ENCODE data around the gene ATP6V0A1.
"Not testable (repeated sequence)": the region's sequence is repeated elsewhere in the genome, so short reads cannot be mapped to it uniquely, and the experiment has no call there.

Gene ATP6V0A1

DNA sequence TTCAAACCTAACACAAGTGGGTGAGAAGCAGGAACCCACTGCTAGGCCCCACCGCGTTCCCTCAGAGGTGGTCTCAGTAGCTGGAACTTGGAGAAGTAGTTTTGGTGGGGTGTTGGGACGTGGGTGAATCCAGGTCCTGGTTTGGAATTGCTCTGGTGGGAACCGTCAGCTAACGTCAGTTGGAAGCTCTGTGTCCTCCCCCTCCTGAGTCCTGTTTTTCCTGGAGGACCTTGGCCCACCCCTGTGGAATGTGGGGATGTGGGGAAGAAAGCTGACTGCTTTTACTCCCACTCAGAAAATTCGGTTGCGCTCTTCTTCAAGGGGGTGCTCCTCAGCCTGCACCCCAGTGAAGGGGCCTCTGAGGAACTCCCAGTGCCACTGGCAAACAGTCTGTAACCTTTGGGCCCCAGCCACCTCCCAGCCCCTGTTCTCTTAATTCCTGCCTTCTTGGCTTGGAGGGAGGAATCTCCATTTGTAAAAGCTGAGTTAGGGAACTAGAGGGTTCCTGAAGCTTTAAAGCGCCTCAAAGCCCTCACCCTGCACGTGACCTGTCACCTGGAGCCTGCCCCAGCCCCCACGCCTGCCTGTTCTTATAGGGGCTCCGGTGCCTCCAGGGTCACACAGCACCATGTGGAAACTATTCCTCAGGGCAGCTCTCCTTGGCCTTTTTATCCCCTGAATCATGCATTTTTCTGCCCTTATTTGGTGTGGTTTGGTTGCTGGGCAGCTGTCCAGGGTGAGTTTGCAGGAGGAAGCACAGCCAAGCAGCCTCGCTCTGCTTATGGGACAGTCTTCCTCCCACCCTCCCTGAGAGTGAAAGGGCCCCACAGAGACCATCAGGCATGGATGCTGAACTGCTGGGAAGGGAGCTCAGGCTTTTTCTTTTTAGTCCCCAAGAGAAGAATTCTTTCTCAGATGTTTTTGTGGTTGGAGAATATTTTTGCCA lies 61.1 kb downstream of the ATP6V0A1 start:
- DNase-seq (ENCODE audit: low spot score) = peak; percentile 40

DNA sequence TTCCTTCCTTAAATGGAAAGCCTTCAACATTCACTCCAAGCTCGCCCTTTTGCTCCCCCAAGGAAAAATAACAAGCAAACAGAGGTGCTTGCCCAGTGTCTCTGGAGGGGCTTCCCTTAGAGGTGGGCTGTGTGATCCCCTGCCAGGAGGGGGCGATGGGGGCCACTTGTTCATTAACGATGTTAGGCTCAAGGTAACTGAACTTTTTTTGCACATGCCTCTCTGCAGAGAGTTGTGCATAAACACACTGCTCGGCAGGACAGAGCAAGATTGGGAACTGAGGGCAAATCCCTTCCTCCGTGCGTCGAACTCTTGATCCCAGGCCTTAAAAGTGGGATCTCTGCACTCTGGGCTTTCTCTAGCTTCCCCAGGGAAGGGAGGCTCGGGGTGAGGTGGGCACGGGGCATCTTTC lies 61.9 kb downstream of the ATP6V0A1 start:
- no peak for DNase-seq (ENCODE audit: low spot score)

GRCh38 chr17:42521036-42521435 lies 62.4 kb downstream of the ATP6V0A1 start:
- DNase-seq (ENCODE audit: low spot score) = no peak

DNA sequence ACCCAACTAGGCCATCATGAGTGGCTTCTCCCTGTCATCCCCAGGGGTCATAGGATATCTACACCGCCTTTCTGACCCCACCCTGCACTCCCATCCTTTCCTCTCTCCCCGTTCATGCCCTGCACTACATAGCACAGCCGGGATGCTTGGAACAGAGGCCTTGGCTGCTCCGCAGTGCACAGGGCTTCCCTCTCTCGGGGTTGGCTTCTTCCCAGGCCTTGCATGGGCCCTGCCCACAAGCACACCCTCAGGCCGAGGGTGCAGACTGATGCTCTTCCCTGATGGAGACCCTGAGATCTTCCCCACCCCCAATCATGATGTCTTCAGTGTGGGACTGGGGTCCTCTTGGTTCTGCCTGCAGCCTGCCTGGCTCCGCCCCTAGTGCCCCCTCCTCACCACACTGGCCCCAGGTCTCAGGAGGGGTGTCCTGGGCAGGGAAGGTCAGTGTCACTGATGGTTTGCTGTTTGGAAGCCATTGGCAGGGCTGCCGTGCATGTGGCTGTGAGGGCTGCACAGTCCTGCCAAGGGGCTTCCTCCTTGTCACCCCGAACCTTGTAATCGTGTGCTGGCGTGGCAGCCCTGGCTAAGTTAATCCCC lies 63.1 kb downstream of the ATP6V0A1 start:
- DNase-seq (ENCODE audit: low spot score) = no peak

DNA sequence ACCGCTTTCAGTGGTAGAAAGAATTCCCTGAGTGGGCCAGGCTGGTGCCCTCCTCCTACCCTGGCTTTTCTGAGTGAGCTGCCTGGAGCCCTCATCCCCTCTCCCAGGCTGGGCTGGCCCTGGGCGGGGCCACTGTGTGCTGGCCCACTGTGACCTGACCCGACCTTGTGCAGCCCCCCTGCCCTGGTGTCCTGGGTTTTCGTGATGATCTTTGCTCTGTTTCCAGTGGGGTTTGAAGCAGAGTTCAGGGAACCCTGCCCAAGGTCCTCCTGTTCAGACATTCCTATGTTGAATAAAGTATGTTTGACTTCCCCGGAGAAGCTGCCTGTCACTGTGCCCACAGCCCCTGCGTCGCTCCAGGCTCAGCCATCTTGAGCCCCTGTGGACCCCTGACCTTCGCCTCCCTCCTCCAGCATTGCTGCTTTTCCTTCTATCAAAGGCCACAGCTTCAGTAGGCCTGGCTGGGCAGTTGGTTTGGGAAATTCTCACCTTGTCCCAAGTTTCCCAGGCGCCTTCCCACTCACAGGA lies 63.6 kb downstream of the ATP6V0A1 start:
- DNase-seq (ENCODE audit: low spot score) = no peak

DNA sequence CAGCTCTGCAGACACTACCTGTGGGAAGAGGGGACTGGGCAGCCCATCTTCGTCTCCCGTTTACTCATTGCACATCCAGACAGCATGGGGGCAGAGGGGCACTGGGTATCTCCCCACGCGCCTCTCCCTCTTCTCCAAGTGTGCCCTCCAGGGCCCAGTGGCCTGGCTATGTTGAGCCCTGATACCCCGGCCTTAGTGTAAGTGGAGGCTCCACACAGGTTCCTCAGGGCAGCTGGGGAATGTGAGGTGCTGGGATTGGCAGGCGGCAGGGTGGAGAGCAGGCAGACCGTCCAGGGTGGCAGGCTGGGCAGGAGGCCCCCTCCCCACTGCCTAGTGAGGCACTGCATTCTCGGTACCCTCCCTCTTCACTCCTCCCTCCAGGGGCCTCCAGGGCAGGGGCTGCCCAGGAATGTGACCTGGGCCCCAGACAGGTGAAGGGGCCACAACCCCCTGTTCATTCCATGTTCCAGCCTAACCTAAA lies 64.2 kb downstream of the ATP6V0A1 start:
- DNase-seq (ENCODE audit: low spot score) = no peak

GRCh38 chr17:42525221-42525620 lies 66.5 kb downstream of the ATP6V0A1 start:
- DNase-seq (ENCODE audit: low spot score) = no peak

GRCh38 chr17:42526031-42526444 lies 67.4 kb downstream of the ATP6V0A1 start:
- DNase-seq (ENCODE audit: low spot score) = no peak

DNA sequence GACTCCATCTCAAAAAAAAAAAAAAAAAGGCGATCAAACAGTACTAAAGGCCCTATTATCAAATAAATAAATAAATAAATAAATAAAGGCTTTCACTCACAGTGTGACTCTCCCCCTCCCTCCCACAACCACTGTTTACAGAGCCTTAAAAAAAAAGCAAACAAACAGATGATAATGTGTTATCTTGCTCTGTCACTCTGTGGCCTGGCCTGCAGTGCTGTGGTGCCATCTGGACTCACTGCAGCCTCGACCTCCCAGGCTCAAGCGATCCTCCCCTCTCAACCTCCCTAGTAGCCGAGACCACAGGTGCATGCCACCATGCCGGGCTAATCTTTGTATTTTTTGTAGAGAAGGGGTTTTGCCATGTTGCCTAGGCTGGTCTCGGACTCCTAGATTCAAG lies 69.3 kb downstream of the ATP6V0A1 start:
- no peak for DNase-seq (ENCODE audit: low spot score)

DNA sequence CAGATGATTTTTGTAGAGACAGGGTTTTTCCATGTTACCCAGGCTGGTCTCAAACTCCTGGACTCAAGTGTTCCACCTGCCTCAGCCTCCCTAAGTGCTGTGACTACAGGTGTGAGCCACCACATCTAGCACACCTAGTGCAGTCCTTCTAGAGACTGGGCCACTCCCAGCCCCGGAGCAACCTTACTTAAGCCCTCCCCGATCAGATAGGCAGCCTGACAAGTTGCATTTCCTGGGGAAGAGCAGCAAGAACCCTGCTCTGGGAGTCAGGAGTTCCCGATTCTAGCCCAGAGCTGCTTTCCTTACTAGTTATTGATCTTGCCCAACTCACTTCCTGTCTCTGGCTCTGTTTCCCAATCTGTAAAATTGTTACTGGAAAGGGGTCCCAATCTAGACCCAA lies 70.4 kb downstream of the ATP6V0A1 start:
- DNase-seq (ENCODE audit: low spot score) = no peak

DNA sequence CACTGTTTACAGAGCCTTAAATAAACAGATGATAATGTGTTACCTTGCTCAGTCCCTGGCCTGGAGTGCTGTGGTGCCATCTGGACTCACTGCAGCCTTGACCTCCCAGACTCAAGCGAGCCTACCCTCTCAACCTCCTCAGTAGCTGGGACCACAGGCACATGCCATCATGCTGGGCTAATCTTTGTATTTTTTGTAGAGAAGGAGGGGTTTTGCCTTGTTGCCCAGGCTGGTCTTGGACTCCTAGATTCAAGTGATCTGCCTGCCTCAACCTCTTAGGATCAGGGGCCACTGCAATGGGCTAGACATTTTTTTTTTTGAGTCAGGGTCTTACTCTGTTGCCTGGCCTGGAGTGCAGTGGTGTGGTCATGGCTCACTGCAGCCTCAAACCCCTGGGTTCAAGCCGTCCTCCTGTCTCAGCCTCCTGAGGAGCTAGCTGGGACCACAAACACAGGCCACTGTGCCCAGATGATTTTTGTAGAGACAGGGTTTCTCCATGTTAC lies 72.3 kb downstream of the ATP6V0A1 start:
- DNase-seq (ENCODE audit: low spot score) = no peak

DNA sequence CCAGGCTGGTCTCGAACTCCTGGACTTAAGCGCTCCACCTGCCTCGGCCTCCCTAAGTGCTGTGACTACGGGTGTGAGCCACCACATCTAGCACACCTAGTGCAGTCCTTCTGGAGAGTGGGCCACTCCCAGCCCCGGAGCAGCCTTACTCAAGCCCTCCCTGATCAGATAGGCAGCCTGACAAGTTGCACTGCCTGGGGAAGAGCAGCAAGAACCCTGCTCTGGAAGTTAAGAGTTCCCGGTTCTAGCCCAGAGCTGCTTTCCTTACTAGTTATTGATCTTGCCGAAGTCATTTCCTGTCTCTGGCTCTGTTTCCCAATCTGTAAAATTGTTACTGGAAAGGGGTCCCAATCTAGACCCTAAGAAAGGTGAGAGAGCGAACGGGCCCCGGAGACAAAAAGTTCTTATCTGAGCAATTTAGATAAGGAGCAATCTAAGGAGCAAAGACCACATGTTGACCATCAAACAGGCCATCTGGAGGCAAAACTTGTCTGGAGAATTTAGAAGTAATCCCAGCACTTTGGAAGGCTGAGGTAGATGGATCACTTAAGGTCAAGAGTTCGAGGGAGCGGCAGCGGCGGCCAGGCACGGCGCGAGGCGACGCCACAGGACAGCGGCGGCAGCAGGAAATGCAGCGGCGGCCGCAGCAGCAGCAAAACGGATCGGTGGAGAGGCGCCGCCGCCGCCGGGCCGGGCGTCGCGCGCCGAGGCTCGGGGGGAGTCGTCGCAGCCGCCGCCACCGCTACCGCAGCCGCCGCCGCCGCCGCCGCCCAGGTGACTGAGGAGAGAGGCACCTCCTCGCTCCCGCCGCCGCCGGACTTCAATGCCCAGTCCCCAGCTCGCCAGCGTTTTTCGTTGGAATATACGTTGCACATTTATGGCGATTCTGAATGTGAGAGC lies 73.0 kb downstream of the ATP6V0A1 start:
- DNase-seq (ENCODE audit: low spot score) = peak; percentile 57

DNA sequence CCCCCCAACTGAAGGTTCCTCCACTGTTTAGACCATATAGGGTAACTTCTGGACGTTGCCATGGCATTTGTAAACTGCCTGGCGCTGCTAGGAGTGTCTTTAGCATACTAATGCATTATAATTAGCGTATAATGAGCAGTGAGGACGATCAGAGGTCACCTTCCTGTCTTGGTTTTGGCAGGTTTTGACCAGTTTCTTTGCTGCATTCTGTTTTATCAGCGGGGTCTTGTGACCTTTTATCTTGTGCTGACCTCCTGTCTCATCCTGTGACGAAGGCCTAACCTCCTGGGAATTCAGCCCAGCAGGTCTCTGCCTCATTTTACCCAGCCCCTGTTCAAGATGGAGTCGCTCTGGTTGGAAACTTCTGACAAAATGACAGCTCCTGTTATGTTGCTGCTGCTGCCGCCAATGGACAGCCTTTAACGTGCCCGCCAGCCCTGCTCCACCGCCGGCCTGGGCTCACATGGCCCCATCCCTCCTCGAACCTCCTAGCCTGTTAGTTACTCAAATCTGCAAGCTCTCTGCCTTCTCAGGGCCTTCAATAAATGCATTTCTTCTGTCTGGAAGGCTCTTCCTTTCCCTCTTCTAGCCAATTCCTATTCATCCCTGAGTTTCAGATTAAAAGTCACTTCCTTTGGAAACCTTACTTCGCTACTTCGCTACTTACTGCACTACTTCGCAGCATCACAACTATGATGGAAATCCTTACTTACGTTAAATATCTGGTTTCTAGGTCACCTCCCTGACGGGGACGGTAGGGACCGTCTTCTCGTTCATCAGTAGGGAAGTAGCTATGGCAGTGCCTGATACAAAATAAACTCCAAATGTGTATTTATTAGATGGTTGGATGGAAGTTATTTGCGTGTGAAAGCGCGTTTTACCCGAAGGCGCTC lies 76.7 kb downstream of the ATP6V0A1 start:
- no peak for DNase-seq (ENCODE audit: low spot score)

DNA sequence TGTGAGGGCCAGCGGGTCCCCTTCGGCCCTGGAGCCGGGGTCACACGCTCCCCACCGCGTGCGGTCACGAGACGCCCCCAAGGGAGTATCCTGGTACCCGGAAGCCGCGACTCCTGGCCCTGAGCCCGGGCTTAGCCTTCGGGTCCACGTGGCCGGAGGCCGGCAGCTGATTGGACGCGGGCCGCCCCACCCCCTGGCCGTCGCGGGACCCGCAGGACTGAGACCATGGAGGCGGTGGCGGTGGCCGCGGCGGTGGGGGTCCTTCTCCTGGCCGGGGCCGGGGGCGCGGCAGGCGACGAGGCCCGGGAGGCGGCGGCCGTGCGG lies 77.3 kb downstream of the ATP6V0A1 start, which contains the start of gene NAGLU:
TSS of gene NAGLU (plus strand) at position 194 of the 324 bp plus-strand sequence. CDS start at position 226, 32 bp downstream.
- DNase-seq (ENCODE audit: low spot score) = peak; percentile 87

DNA sequence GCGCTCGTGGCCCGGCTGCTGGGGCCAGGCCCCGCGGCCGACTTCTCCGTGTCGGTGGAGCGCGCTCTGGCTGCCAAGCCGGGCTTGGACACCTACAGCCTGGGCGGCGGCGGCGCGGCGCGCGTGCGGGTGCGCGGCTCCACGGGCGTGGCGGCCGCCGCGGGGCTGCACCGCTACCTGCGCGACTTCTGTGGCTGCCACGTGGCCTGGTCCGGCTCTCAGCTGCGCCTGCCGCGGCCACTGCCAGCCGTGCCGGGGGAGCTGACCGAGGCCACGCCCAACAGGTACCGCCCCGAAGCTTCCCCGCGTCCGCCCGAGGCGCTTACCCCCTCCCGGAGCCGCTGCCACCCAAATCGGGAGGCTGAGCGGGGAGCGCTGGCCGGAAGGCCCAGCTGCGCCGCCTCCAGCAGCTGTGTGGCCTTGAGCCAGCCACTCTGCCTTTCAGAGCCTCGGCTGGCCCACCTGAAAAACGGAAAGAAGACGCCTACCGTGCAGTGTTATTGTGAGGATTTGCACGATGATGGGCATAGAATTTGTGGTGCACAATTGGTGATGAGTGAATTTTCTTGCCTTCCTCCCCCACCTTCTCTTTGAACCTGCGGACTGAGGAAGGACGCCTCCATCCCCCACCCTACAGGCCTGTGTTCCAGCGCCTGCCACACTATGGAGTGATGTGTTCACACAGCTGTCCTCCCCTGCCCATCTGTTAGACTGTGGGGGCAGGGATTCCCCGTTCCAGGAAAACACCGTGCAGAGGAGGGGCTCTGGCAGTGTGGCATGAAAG lies 77.9 kb downstream of the ATP6V0A1 start:
- peak; percentile 72 for DNase-seq (ENCODE audit: low spot score)

DNA sequence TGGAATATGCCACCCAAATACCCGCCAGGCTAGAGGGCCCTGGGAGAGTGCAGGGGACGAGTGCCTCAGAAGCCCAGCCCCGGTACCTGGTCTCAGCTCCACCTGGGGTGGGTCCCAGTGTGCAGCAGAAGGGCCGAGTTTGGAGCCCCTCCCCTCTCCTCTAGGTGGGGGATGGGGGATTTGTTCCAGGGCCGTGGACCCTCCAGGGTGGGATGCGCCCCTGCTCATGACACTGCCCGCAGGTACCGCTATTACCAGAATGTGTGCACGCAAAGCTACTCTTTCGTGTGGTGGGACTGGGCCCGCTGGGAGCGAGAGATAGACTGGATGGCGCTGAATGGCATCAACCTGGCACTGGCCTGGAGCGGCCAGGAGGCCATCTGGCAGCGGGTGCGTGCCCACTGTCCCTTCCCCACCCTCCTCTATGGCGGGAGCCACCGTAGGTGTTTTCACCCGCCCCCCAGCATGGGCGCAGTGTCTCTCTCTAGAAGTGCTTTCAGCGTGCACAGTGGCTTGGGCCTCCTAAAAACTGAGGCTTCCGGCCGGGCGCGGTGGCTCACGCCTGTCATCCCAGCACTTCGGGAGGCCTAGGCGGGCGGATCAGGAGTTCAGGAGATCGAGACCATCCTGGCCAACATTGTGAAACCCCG lies 78.6 kb downstream of the ATP6V0A1 start:
- DNase-seq (ENCODE audit: low spot score) = no peak

- no peak for DNase-seq (ENCODE audit: low spot score)
These were observed 79.3 kb downstream of the ATP6V0A1 start for GRCh38 chr17:42537826-42538451.

GRCh38 chr17:42538482-42538881 lies 79.8 kb downstream of the ATP6V0A1 start:
- DNase-seq (ENCODE audit: low spot score) = no peak

GRCh38 chr17:42540558-42540957 lies 81.9 kb downstream of the ATP6V0A1 start:
- DNase-seq (ENCODE audit: low spot score) = not testable (repeated sequence)

Measured in hematopoietic multipotent progenitor cell treated with erythropoietin and hydrocortisone succinate and interleukin-3 and kit ligand, for 15 days (in vitro differentiated cells).